NCI-H82 treated with DMSO at 0.1 percent for 48 hours (cell line): Measurements from ENCODE around the gene NEK10.
A peak's percentile ranks its signal among the peaks of the same experiment; 100 is the strongest.

Experiments used
- DNase-seq: peaks from one replicate; lab custom pipeline; 2025; ENCODE audit not compliant: unreplicated experiment; lab: John Stamatoyannopoulos, UW

Gene NEK10

DNA sequence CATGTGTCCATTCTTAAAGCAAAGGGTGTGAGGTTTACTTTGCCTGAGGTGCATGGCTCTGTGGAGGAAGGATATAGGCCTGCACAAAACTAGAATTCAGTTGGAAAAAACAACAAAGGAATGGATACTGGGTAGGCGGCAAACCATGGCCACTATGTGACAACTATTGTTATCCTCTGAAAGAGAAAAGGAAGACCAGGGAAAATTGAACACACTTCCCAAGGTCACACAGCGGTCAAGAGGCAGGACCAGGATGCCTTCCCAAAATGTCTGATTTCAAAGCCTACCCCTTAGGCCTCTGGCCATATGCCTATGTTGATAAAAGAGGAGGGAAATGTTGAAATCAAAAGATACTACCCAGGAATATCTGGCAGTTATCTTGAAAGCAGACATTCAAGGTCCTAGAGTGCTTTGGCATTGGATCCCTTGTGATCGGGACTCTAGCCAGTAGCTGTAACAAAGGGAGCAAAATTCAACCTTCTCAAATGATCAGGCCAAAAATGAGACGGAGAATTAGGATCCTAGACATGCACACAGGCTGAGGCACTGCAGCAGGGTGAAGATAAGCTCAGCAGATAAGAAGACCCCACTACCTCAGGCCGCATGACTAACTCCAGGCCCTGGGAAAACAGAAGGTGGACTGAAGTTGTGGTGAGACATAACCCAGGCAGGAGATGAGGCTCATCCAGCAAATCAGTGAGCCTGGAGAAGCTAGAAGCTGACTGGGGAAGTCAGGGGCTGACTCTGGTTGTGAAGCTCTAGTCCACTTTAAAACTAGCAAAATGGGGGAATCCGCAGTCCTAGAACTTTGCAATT, 292.2 kb downstream of the NEK10 start:
- DNase-seq = no peak

DNA sequence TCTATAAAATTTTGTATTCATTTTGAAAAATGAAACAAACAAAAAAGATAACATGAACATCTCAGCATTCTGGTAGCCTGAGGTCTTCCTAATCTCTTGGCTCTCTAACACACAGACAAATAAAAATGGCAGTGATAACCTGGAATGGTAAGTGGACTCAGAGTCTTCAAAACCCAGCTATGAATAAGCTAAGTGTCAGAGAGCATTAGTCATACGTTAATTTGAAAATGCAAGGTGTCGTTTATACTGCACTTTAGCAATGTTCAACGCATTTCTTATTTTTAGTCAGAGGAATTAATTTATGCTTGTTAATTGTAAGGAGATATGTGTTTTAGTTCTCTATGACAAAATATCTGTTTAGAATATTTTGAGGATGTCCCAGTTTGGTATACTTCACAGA, 294.3 kb downstream of the NEK10 start:
- DNase-seq = no peak

DNA sequence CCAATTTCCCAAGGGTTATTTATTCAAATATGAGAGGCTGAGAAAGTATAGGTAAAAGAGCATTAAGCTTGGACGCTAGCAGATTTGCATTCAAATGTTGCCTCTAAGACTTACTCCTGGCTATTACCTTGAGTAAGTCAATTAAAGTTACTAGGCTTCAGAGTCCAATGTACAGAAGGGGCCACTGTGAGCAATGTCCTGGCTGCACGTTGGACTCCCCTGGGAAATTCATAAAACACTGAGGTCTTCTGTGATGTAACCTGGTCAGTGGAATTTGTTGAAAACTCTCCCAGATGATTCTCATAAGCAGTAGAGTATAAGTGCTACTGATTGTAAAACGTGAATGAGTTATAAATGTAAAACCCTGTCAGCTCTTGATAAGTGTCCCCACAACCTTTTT, 295.3 kb downstream of the NEK10 start:
- peak; percentile 19 for DNase-seq

DNA sequence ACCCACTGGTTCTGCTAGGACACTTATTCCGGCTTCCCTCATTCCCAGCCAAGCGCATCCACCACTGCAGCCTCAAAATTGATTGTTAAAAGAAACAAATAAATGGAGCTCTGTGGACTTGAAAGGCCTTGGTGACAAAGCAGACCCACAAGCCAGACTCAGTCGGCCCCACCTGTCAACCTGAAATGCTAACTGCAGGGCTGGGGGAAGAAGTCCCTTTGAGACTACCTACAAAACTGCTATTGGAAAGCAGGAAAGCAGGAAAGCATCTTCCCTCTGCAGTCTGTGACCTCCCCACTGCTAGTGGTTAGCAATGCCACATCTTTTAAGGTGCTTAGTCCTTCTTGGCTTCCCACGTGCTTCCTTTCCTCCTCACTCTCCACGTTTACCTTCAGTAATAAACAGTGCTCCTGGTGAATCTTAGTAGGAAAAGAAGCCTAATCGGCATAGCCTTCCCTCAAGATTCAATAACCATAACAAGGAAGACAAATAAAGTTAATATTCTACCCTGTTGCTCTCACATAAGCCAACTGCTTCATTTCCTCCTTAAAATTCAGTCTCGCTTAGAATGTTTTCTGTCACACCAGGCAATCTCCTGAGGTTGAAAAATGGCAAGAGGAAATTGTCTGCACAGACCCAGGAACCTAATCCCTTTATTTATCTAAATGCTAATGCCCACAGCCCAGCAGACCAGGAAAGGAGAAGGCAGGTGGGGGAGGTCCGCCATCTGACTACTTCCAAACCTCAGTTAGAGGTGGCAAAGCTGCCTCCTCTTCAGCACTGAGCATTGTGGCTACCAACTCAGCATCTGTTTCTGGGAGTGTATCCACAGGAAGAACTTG, 296.2 kb downstream of the NEK10 start:
- peak; percentile 18 for DNase-seq

DNA sequence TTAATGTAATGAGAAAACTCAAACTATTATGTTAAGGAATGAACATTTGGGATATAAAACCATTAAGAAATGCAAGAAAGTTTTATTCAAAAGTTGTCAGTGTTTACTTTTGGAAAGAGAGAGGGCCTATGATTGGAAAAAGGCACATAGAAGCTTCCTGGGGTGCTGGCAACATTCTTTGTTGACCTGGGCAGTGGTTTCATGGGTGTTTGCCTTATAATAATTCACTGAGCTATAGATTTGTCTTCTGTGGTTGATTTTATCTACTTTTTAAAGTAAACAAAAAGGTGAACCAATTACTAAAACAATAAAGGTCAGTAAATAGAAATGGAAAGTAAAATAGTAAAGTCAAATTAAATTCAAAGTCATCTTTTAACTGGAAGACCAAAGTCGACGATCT, 308.8 kb downstream of the NEK10 start:
- DNase-seq = no peak
